NCI-H2227 treated with DMSO at 0.1 percent for 48 hours (cell line): Measurements from ENCODE around the gene SCFD2.
"Not testable (repeated sequence)": the region's sequence is repeated elsewhere in the genome, so short reads cannot be mapped to it uniquely, and the experiment has no call there.

Source experiments
- DNase-seq: peaks from one replicate; lab custom pipeline; 2025; lab: John Stamatoyannopoulos, UW

SCFD2 gene

GRCh38 chr4:53346392-53346791 is 19.5 kb downstream of the SCFD2 start:
- DNase-seq = not testable (repeated sequence)

- DNase-seq = not testable (repeated sequence)
Measured at GRCh38 chr4:53340145-53340544, 25.7 kb downstream of the SCFD2 start.

GRCh38 chr4:53334916-53335315 is 30.9 kb downstream of the SCFD2 start:
- DNase-seq = not testable (repeated sequence)

- no peak for DNase-seq
Measured at GRCh38 chr4:53326535-53326934, 39.3 kb downstream of the SCFD2 start.

- DNase-seq = no peak
Measured at GRCh38 chr4:53322696-53323095, 43.2 kb downstream of the SCFD2 start.

- DNase-seq = no peak
Measured at GRCh38 chr4:53321984-53322289, 43.9 kb downstream of the SCFD2 start.

- DNase-seq = no peak
Measured at GRCh38 chr4:53321151-53321983, 44.5 kb downstream of the SCFD2 start.

- no peak for DNase-seq
Measured at GRCh38 chr4:53315300-53315699, 50.6 kb downstream of the SCFD2 start.

- no peak for DNase-seq
Measured at GRCh38 chr4:53314252-53314651, 51.6 kb downstream of the SCFD2 start.

GRCh38 chr4:53313510-53313909 is 52.4 kb downstream of the SCFD2 start:
- DNase-seq = no peak

- no peak for DNase-seq
Measured at GRCh38 chr4:53309321-53310040, 56.4 kb downstream of the SCFD2 start.

GRCh38 chr4:53307819-53308780 is 57.8 kb downstream of the SCFD2 start:
- DNase-seq = no peak

- DNase-seq = no peak
Measured at GRCh38 chr4:53307210-53307609, 58.7 kb downstream of the SCFD2 start.

- DNase-seq = no peak
Measured at GRCh38 chr4:53306729-53307128, 59.1 kb downstream of the SCFD2 start.

GRCh38 chr4:53292209-53292608 is 73.7 kb downstream of the SCFD2 start:
- not testable (repeated sequence) for DNase-seq

GRCh38 chr4:53281438-53281837 is 84.4 kb downstream of the SCFD2 start:
- DNase-seq = no peak

GRCh38 chr4:53280846-53281245 is 85.0 kb downstream of the SCFD2 start:
- no peak for DNase-seq

GRCh38 chr4:53274609-53275268 is 91.1 kb downstream of the SCFD2 start:
- DNase-seq = no peak

- DNase-seq = no peak
Measured at GRCh38 chr4:53273726-53274125, 92.1 kb downstream of the SCFD2 start.

- DNase-seq = no peak
Measured at GRCh38 chr4:53267026-53267425, 98.8 kb downstream of the SCFD2 start.

- not testable (repeated sequence) for DNase-seq
Measured at GRCh38 chr4:53255986-53256385, 109.9 kb downstream of the SCFD2 start.

- no peak for DNase-seq
Measured at GRCh38 chr4:53240573-53240972, 125.3 kb downstream of the SCFD2 start.
